Fibroblast of pulmonary artery (primary cell): ENCODE results near the gene GOSR1.
"Not testable (repeated sequence)": the region's sequence is repeated elsewhere in the genome, so short reads cannot be mapped to it uniquely, and the experiment has no call there.

ENCODE experiments used
- DNase-seq: peaks from one replicate; pipeline ENCODE4 v3.0.0-alpha.2; 2010; ENCODE audit warnings: low read depth
- H3K4me3 ChIP-seq: replicated peaks from 2 replicates; pipeline ENCODE4 v1.5.1; 2011; ENCODE audit warnings: low read depth, mild to moderate bottlenecking, control low read depth, low read length, moderate library complexity
- CTCF ChIP-seq: IDR thresholded peaks from 2 replicates; pipeline ENCODE4 v1.5.1; 2011; ENCODE audit warnings: mild to moderate bottlenecking, control low read depth, low read length, inconsistent platforms; ENCODE audit errors: missing control alignments

GOSR1 gene

GRCh38 chr17:30557916-30558685 lies 80.9 kb downstream of the GOSR1 start:
- TF ChIP-seq CTCF, result no peak
- DNase-seq, result no peak
- H3K4me3 ChIP-seq, result no peak overlapping the region

DNA sequence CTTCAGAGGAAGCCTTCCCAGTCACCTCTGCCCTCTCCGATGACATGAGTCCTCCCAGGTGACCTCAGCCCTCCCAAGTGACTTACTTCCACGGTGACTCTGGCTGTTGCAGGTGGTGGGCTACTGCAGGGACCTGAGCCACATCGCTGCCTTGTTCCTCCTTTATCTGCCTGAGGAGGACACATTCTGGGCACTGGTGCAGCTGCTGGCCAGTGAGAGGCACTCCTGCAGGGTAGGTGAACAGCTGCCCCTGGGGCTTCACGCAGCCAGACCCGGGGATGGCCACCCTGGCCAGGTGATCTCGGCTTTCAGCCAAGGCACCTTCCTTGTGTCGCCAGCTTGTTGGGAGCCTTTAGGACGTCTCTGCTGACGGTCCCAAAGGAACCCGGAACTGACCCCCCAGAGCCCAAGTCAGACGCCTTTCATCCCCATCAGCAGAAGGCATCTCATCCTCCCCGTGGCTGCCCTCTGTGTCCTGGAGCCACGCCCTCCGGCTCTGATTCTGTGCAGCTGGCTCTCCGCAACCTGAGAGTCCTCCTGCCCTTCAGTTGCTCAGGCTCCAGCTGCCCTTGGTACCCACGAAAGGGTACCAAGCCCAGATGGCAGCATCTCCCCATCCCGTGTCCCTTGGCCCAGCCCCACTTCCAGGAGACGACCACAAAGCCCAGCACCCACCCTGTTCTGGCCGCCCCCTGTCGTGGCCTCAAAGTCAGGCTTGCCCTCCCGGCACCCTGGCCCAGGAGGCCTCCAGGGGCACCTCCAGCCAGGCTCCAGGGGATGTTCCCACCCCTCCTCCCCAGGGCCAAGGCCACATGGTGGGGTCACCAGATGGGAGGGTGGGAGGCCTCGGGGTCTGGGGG lies 81.7 kb downstream of the GOSR1 start:
- H3K4me3 ChIP-seq, result no peak overlapping the region
- TF ChIP-seq CTCF, result no peak
- no peak for DNase-seq

DNA sequence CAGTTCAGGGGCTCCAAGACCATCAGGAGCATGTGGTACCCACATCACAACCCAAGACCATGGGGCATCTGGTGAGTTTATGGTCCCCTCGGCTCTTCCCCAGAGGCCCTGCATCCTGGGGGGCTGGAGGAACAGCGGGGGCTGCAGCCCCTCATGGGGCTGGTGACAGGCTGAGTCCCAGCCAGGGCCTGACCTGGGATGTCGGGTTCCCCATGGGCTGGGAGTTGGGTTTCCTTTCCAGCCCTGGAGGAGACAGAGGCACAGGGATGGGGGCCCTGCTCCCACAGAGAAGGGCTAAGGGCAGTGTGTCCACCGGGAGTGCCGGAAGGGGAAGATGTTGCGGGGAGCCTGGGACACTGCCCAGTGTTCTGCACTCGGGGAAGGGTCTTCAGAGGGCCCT lies 82.4 kb downstream of the GOSR1 start:
- TF ChIP-seq CTCF, result no peak
- DNase-seq, result no peak
- no peak overlapping the region for H3K4me3 ChIP-seq

DNA sequence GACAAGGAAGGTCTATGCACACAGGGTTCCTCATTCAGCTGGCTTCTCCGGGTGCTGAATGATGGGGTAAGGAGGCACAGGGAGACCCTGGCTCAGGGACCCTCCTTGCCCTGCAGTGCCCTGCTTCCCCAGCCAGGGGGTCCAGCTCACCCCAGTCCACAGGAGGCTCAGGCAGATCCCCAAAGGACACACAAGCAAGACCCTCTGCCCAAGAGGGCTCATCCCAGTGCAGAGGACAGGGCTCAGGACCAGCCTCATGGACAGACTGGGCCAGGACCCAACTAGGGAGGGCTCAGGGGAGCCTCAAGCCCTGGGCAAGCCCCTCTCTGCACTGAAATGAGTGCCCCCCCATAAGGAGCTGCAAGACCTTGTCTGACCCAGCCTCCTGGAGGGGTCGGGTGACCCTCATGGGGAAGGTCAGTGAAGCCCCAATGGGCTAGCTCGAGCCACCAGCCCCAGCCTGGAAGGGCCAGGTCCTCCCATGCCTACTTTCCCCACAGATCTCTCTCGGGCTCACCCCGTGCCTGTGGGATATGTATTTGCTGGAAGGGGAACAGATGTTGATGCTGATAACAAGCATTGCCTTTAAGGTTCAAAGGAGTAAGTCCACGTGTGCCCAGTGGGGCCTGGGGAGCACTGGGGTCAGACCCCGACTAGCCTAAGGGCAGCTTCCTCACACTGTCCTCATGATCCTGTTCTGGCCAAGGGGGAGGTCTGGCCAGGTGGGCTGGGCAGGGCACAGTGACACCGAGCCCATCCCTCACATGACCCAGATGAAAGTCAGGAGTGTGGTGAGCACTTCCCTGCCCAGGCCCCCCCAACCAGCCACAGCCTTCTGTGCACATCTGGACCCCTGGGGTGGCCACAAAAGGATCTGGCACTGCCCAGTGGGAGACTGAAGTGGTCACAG lies 83.2 kb downstream of the GOSR1 start:
- not testable (repeated sequence) for H3K4me3 ChIP-seq, DNase-seq

DNA sequence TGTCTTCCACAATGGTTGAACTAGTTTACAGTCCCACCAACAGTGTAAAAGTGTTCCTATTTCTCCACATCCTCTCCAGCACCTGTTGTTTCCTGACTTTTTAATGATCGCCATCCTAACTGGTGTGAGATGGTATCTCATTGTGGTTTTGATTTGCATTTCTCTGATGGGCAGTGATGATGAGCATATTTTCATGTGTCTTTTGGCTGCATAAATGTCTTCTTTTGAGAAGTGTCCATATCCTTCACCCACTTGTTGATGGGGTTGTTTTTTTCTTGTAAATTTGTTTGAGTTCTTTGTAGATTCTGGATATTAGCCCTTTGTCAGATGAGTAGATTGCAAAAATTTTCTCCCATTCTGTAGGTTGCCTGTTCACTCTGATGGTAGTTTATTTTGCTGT lies 84.6 kb downstream of the GOSR1 start:
- not testable (repeated sequence) for H3K4me3 ChIP-seq, DNase-seq

GRCh38 chr17:30563131-30563904 lies 86.1 kb downstream of the GOSR1 start:
- not testable (repeated sequence) for DNase-seq, H3K4me3 ChIP-seq

GRCh38 chr17:30563905-30564390 lies 86.7 kb downstream of the GOSR1 start:
- H3K4me3 ChIP-seq, DNase-seq: not testable (repeated sequence)

DNA sequence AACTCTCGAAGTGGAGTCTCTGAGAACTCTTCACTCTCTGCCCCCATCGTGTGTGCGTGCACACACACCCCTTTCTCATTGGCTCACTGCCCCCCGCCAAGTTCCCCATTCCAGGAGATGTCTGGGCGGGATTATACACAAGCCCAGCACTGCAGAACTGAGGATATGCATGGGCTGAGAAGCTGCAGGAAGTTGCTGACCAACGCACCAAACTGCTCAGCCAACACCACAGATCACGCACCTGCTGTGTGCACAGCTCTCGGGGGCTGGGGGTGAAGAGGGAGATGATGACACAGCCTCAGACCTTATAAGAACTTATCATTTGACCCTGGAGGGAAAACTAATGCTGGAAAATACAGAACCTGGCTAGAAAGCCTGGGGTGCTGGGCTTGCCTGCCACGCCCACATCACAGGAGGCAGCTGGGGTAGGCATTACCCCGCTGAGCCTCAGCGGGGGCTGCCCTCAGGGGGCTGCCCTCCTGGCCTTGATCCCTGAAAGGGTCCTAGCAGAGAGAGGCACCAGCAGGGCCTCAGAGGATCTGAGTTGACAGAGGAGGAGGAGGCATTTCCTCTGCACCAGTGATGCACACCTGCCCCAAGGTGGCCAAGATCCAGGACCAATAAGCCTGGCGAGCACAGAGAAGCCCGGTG lies 87.3 kb downstream of the GOSR1 start:
- DNase-seq, H3K4me3 ChIP-seq: not testable (repeated sequence)
